ENCODE results near the gene MCF2L2. TPM values are rescaled to one million over a fixed set of nuclear protein-coding genes. Genes with fewer than 3 reads are reported as not detected.

MCF2L2 gene
- polyA plus RNA-seq, 1 donor from 2014 or later, result 9.3 TPM

DNA sequence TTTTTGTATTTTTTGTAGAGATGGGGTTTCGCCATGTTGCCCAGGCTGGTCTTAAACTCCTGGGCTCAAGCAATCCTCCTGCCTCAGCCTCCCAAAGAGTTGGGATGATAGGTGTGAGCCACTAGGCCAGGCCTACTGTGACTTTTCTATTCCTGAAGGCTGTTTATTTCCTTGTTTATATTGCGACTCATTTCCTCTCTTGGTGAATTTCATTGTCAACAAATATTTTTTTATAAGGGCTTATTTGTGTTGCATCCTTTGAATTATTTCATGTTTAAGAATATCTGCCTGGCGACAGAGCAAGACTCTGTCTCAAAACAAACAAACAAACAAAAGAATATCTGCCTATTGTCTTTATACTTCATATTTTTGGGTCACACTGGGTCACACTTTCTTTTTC is 299.7 kb downstream of the MCF2L2 start:
- H3K9ac ChIP-seq (ENCODE audit: low read length), result no peak overlapping the region
- H3K4me3 ChIP-seq (ENCODE audit: low read length), result no peak overlapping the region

More for the DNA sequence above, 299.7 kb downstream of the MCF2L2 start:
- no peaks in the 10 kb centered on the region for H3K9me2 ChIP-seq (ENCODE audit: insufficient read depth, low read length)
- no peak overlapping the region for H3K27ac ChIP-seq (ENCODE audit: low read length)
- no peak overlapping the region for H2AFZ ChIP-seq (ENCODE audit: low read depth, low read length)
- H4K20me1 ChIP-seq (ENCODE audit: insufficient read depth), result no peaks in the 10 kb centered on the region
- no peaks in the 10 kb centered on the region for H3K27me3 ChIP-seq (ENCODE audit: insufficient read depth, low read depth, low read length)
- no peak overlapping the region for H3K4me2 ChIP-seq (ENCODE audit: low read length)
- no peaks in the 10 kb centered on the region for H3K36me3 ChIP-seq (ENCODE audit: insufficient read depth, low read length)
- TF ChIP-seq TAF1 (IDR thresholded peaks at IDR 0.05; ENCODE audit: low read depth) (no peak), MXI1 (conservative IDR thresholded peaks at IDR 0.05; ENCODE audit: poor library complexity, severe bottlenecking) (no peak), RAD21 (conservative IDR thresholded peaks at IDR 0.05) (no peak), EP300 (conservative IDR thresholded peaks at IDR 0.05; ENCODE audit: poor library complexity, severe bottlenecking) (no peak), SMC3 (conservative IDR thresholded peaks at IDR 0.05; ENCODE audit: poor library complexity) (no peak), EZH2 (IDR thresholded peaks at IDR 0.05; ENCODE audit: borderline replicate concordance, insufficient read depth, low read length, poor library complexity, severe bottlenecking) (no peak), POLR2AphosphoS5 (IDR thresholded peaks at IDR 0.05) (no peak)
- TF ChIP-seq, protein P1, sequence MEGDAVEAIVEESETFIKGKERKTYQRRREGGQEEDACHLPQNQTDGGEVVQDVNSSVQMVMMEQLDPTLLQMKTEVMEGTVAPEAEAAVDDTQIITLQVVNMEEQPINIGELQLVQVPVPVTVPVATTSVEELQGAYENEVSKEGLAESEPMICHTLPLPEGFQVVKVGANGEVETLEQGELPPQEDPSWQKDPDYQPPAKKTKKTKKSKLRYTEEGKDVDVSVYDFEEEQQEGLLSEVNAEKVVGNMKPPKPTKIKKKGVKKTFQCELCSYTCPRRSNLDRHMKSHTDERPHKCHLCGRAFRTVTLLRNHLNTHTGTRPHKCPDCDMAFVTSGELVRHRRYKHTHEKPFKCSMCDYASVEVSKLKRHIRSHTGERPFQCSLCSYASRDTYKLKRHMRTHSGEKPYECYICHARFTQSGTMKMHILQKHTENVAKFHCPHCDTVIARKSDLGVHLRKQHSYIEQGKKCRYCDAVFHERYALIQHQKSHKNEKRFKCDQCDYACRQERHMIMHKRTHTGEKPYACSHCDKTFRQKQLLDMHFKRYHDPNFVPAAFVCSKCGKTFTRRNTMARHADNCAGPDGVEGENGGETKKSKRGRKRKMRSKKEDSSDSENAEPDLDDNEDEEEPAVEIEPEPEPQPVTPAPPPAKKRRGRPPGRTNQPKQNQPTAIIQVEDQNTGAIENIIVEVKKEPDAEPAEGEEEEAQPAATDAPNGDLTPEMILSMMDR (IDR thresholded peaks at IDR 0.05; ENCODE audit: poor library complexity, severe bottlenecking), result no peak
- TF ChIP-seq, protein P2, sequence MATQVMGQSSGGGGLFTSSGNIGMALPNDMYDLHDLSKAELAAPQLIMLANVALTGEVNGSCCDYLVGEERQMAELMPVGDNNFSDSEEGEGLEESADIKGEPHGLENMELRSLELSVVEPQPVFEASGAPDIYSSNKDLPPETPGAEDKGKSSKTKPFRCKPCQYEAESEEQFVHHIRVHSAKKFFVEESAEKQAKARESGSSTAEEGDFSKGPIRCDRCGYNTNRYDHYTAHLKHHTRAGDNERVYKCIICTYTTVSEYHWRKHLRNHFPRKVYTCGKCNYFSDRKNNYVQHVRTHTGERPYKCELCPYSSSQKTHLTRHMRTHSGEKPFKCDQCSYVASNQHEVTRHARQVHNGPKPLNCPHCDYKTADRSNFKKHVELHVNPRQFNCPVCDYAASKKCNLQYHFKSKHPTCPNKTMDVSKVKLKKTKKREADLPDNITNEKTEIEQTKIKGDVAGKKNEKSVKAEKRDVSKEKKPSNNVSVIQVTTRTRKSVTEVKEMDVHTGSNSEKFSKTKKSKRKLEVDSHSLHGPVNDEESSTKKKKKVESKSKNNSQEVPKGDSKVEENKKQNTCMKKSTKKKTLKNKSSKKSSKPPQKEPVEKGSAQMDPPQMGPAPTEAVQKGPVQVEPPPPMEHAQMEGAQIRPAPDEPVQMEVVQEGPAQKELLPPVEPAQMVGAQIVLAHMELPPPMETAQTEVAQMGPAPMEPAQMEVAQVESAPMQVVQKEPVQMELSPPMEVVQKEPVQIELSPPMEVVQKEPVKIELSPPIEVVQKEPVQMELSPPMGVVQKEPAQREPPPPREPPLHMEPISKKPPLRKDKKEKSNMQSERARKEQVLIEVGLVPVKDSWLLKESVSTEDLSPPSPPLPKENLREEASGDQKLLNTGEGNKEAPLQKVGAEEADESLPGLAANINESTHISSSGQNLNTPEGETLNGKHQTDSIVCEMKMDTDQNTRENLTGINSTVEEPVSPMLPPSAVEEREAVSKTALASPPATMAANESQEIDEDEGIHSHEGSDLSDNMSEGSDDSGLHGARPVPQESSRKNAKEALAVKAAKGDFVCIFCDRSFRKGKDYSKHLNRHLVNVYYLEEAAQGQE (IDR thresholded peaks at IDR 0.05; ENCODE audit: borderline replicate concordance), result no peak
- H3F3A ChIP-seq (ENCODE audit: insufficient read depth, low read length, poor library complexity, severe bottlenecking), result no peaks in the 10 kb centered on the region
- H3K9me3 ChIP-seq (ENCODE audit: low read length), result no peaks in the 10 kb centered on the region
- H3K79me2 ChIP-seq (replicated peaks; ENCODE audit: insufficient read depth, low read length), result no peaks in the 10 kb centered on the region

Small RNA genes lying within 50 kb of the gene (small RNA-seq; reads per million reads assigned to genes)
- gene RF00092 (0 reads per million in 3 experiments), gene RF00394 (0 reads per million in 3 experiments), gene RF01241 (0 reads per million in 3 experiments), gene RNA5SP151 (0 reads per million in 3 experiments), gene SNORA63D (155 to 327 (median 186) reads per million in 3 experiments)

Other genes with a start within 250 kb of the MCF2L2 start
- 6.1 and 6.6 TPM in 2 replicates for gene B3GNT5, start 175.4 kb downstream of the MCF2L2 start, polyA plus RNA-seq
- gene KLHL6, start 127.1 kb upstream of the MCF2L2 start, polyA plus RNA-seq, result not detected in 2 replicates
- gene KLHL24, start 207.0 kb upstream of the MCF2L2 start, polyA plus RNA-seq, result 86.1 and 92.1 TPM in 2 replicates